IPS-18c (cell line): Measurements from ENCODE around the gene IL32.

Experiments used
- H3K4me3 ChIP-seq: 2 replicates; pipeline ENCODE4 v1.7.0; 2013; ENCODE audit warnings: low read depth, mild to moderate bottlenecking, low read length, moderate library complexity; ENCODE audit not compliant: insufficient read depth
- H3K9me3 ChIP-seq: one replicate; pipeline ENCODE4 v1.6.1; 2013; ENCODE audit warnings: mild to moderate bottlenecking, low read length, moderate library complexity; ENCODE audit not compliant: control insufficient read depth, insufficient read depth

Gene IL32

GRCh38 chr16:3115561-3115960 lies 50.1 kb downstream of the IL32 start:
- no peak overlapping the region for H3K4me3 ChIP-seq
- no peaks in the 10 kb centered on the region for H3K9me3 ChIP-seq

GRCh38 chr16:3118204-3118790 lies 52.9 kb downstream of the IL32 start:
- Histone ChIP-seq H3K4me3 (no peak overlapping the region), H3K9me3 (no peaks in the 10 kb centered on the region)

GRCh38 chr16:3118846-3119245 lies 53.4 kb downstream of the IL32 start:
- H3K4me3 ChIP-seq = no peak overlapping the region
- no peaks in the 10 kb centered on the region for H3K9me3 ChIP-seq
